ENCODE data around the gene DCTD. TPM values are rescaled to one million over a fixed set of nuclear protein-coding genes. Genes with fewer than 3 reads are reported as not detected.

Gene DCTD
- total and polyA plus RNA-seq, 4 donors: 36.9 to 52.9 (median 44.7) TPM

DNA sequence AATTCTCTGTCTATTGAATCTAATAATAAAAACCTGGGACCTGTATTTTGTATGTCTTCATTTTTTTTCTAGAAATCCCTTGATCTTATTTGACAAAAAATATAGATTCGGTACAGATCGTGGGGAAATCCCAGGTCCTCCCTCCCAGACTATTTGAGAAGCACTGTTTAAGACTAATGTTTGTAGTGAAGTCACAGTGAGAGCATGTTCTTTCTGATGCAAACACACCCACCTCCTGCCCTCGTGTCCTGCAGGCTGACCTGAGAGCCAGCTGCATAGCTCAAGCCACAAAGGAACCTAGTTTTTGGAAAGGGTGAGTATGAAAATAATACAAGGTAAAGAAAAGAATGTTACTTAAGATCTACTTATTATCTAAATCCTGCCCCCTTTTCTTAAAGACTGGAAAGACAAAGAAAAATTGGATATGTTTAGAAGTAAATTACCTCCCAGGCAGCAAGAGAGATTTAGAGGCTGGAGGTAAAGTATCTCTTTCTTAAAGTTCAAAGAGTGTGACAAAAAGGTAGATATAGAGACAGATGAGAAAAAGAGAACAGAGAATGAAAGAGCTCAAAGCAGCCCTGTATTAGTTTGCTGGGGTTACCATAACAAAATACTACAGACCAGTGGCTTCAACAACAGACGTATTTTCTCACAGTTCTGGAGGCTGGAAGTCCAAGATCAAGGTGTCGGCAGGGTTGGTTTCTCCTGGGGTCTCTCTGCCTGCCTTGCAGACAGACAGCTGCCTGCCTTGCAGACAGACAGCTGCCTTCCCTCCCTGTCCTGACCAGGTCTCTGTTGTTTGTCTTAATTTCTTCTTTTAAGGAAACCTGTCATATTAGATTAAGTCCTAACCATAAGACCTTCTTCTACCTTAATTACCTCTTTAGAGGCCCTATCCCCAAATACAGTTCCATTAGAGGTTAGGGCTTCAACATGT is 20.4 kb upstream of the DCTD start:
- peaks cover 0 to 5% (median 2%) of the 10 kb centered on the region in 4 donors for H3K4me1 ChIP-seq (ENCODE audit: control insufficient read depth in 4 of 4, insufficient read depth in 4 of 4, low read length in 3 of 4)
- DNase-seq (ENCODE audit: low spot score): no peak
- no peak overlapping the region for H3K27ac ChIP-seq (ENCODE audit: low read depth in 1 of 2, low read length in 2 of 2)
- no peak overlapping the region for H3K4me3 ChIP-seq (ENCODE audit: low read depth in 1 of 3, low read length in 3 of 3)
- no peaks in the 10 kb centered on the region for H3K36me3 ChIP-seq (ENCODE audit: control insufficient read depth in 4 of 4, insufficient read depth in 3 of 4, low read depth in 1 of 4, low read length in 3 of 4)
- H3K9me3 ChIP-seq (ENCODE audit: control insufficient read depth in 4 of 4, low read length in 3 of 4): no peaks in the 10 kb centered on the region
- no peak overlapping the region for H3K9ac ChIP-seq (ENCODE audit: low read depth in 1 of 2, low read length in 2 of 2)
- H3K27me3 ChIP-seq (ENCODE audit: control insufficient read depth in 4 of 4, insufficient read depth in 4 of 4, low read length in 3 of 4): no peaks in the 10 kb centered on the region
- WGBS: 59% methylated on average over 5 of the region's 5 CpGs
- TF ChIP-seq RAD21 (IDR thresholded peaks at IDR 0.05): no peak
- TF ChIP-seq TAF1 (conservative IDR thresholded peaks at IDR 0.05): no peak
- TF ChIP-seq FOXA1 (IDR thresholded peaks at IDR 0.05): no peak
- TF ChIP-seq, protein P1, sequence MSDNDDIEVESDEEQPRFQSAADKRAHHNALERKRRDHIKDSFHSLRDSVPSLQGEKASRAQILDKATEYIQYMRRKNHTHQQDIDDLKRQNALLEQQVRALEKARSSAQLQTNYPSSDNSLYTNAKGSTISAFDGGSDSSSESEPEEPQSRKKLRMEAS (IDR thresholded peaks at IDR 0.05): no peak

DNA sequence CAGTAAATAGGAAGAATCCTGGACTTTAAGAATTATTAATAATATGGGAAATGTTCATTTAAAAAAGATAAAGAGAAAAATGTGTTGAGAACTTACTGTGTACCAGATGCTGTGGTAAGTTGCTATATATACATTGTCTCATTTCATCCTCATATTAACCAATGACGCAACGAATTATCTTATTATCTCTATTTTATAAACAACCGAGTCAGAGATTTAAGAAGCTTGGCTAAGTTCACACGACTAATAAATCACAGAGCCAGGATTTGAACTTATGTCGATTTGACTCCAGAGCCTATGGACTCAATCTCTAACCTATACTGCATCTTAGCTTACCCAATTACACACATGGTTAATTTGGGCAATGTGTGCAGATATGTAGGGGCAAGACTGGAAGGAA is 15.5 kb upstream of the DCTD start:
- no peaks in the 10 kb centered on the region for H3K36me3 ChIP-seq (ENCODE audit: control insufficient read depth in 4 of 4, insufficient read depth in 3 of 4, low read depth in 1 of 4, low read length in 3 of 4)
- H3K27ac ChIP-seq (ENCODE audit: low read depth in 1 of 2, low read length in 2 of 2): no peak overlapping the region
- TF ChIP-seq EGR1 (IDR thresholded peaks at IDR 0.05; ENCODE audit: low read depth in 2 of 2): no peak
- TF ChIP-seq JUND (IDR thresholded peaks at IDR 0.05): no peak
- TF ChIP-seq, protein P2, sequence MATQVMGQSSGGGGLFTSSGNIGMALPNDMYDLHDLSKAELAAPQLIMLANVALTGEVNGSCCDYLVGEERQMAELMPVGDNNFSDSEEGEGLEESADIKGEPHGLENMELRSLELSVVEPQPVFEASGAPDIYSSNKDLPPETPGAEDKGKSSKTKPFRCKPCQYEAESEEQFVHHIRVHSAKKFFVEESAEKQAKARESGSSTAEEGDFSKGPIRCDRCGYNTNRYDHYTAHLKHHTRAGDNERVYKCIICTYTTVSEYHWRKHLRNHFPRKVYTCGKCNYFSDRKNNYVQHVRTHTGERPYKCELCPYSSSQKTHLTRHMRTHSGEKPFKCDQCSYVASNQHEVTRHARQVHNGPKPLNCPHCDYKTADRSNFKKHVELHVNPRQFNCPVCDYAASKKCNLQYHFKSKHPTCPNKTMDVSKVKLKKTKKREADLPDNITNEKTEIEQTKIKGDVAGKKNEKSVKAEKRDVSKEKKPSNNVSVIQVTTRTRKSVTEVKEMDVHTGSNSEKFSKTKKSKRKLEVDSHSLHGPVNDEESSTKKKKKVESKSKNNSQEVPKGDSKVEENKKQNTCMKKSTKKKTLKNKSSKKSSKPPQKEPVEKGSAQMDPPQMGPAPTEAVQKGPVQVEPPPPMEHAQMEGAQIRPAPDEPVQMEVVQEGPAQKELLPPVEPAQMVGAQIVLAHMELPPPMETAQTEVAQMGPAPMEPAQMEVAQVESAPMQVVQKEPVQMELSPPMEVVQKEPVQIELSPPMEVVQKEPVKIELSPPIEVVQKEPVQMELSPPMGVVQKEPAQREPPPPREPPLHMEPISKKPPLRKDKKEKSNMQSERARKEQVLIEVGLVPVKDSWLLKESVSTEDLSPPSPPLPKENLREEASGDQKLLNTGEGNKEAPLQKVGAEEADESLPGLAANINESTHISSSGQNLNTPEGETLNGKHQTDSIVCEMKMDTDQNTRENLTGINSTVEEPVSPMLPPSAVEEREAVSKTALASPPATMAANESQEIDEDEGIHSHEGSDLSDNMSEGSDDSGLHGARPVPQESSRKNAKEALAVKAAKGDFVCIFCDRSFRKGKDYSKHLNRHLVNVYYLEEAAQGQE (IDR thresholded peaks at IDR 0.05): no peak
- no peak for TF ChIP-seq RXRA (IDR thresholded peaks at IDR 0.05)
- TF ChIP-seq, protein P3, sequence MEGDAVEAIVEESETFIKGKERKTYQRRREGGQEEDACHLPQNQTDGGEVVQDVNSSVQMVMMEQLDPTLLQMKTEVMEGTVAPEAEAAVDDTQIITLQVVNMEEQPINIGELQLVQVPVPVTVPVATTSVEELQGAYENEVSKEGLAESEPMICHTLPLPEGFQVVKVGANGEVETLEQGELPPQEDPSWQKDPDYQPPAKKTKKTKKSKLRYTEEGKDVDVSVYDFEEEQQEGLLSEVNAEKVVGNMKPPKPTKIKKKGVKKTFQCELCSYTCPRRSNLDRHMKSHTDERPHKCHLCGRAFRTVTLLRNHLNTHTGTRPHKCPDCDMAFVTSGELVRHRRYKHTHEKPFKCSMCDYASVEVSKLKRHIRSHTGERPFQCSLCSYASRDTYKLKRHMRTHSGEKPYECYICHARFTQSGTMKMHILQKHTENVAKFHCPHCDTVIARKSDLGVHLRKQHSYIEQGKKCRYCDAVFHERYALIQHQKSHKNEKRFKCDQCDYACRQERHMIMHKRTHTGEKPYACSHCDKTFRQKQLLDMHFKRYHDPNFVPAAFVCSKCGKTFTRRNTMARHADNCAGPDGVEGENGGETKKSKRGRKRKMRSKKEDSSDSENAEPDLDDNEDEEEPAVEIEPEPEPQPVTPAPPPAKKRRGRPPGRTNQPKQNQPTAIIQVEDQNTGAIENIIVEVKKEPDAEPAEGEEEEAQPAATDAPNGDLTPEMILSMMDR (IDR thresholded peaks at IDR 0.05; ENCODE audit: low read depth, low read length, missing input control): no peak
- no peak for TF ChIP-seq SP1 (IDR thresholded peaks at IDR 0.05)
- WGBS: 87% methylated on average over 5 of the region's 5 CpGs
- H3K27me3 ChIP-seq (ENCODE audit: control insufficient read depth in 4 of 4, insufficient read depth in 4 of 4, low read length in 3 of 4): no peaks in the 10 kb centered on the region
- H3K4me1 ChIP-seq (ENCODE audit: control insufficient read depth in 4 of 4, insufficient read depth in 4 of 4, low read length in 3 of 4): no peaks in the 10 kb centered on the region
- no peak overlapping the region for H3K4me3 ChIP-seq (ENCODE audit: low read depth in 1 of 3, low read length in 3 of 3)
- no peaks in the 10 kb centered on the region for H3K9me3 ChIP-seq (ENCODE audit: control insufficient read depth in 4 of 4, low read length in 3 of 4)
- no peak overlapping the region for H3K9ac ChIP-seq (ENCODE audit: low read depth in 1 of 2, low read length in 2 of 2)
- DNase-seq (ENCODE audit: low spot score): no peak

Data from liver (tissue), 9 donors.